HCT116 (cell line): Measurements from ENCODE around the gene PTPRJ. TPM values are rescaled to one million over a fixed set of nuclear protein-coding genes. Genes with fewer than 3 reads are reported as not detected.

Experiments
- ATAC-seq: fragments of 200-7000 bp; cut with Tn5 transposase; 2 replicates; pipeline ENCODE4 v1.9.1; 2020; ENCODE audit warnings: mild to moderate bottlenecking, moderate library complexity
- BruUV-seq: library from RNA; stranded (reverse); fragments of 400-500 nt; replicated peaks from 2 replicates; lab custom pipeline; 2021; lab: Mats Ljungman, UMichigan
- CTCF ChIA-PET: fragments of 300-600 bp; sonication (Branson Sonifier 250); formaldehyde crosslinking; loops from one replicate; lab custom pipeline; 2021; ENCODE audit warnings: antibody characterized with exemption; lab: Charles Lee
- POLR2A ChIA-PET: fragments of 300-600, 350-600 bp; sonication (Branson Sonifier 250); formaldehyde crosslinking; loops from one replicate; lab custom pipeline; 2021; ENCODE audit warnings: antibody characterized with exemption; lab: Charles Lee
- RAD21 ChIA-PET, 2 experiments: fragments of 300-600 bp; sonication (Branson Sonifier 250); formaldehyde crosslinking; loops; one replicate each; lab custom pipeline; 2023; ENCODE audit warnings: low total read pairs in 2 of 2; ENCODE audit not compliant: uncharacterized antibody in 2 of 2, unreplicated experiment in 2 of 2, low non-redundant PET in 1 of 2; lab: Charles Lee
- DNase-seq: peaks from one replicate; pipeline ENCODE4 v3.0.0-alpha.2; 2010; ENCODE audit warnings: low read depth, low spot score
- H2AFZ ChIP-seq: fragments of 200-600 bp; shearing (Covaris generic), sonication (generic); 2 replicates; pipeline ENCODE4 v1.6.1; 2017; ENCODE audit warnings: low read depth, mixed run types, mixed read lengths, antibody characterized with exemption, low read length; ENCODE audit not compliant: poor library complexity, severe bottlenecking
- H3K27ac ChIP-seq: 2 replicates; pipeline ENCODE4 v1.5.1; 2012; ENCODE audit warnings: low read depth, low read length
- H3K27me3 ChIP-seq: fragments of 200-600 bp; sonication (generic); 2 replicates; pipeline ENCODE4 v1.6.1; 2016; ENCODE audit warnings: mixed run types, low read length, mixed read lengths; ENCODE audit not compliant: insufficient read depth
- H3K36me3 ChIP-seq, 2 experiments: fragments of 200-500 bp in 1 of 2; fragments of 200-600 bp in 1 of 2; sonication (Bioruptor generic) in 1 of 2; sonication (generic) in 1 of 2; 2 replicates each; pipeline versions ENCODE4 v1.5.1 to v1.6.1; 2014 to 2016; ENCODE audit warnings: low read length in 2 of 2, inconsistent platforms in 1 of 2, mixed read lengths in 1 of 2, mixed run types in 1 of 2; ENCODE audit not compliant: insufficient read depth in 2 of 2, control insufficient read depth in 1 of 2
- H3K4me1 ChIP-seq, 2 experiments: fragments of 200-600 bp in 1 of 2; sonication (generic) in 1 of 2; 2 replicates each; pipeline versions ENCODE4 v1.5.1 to v1.6.1; 2012 to 2017; ENCODE audit warnings: low read length in 2 of 2, inconsistent platforms in 1 of 2, mild to moderate bottlenecking in 1 of 2, mixed read lengths in 1 of 2, mixed run types in 1 of 2, moderate library complexity in 1 of 2; ENCODE audit not compliant: insufficient read depth in 2 of 2, control insufficient read depth in 1 of 2
- H3K4me2 ChIP-seq: fragments of 200-600 bp; sonication (generic); 2 replicates; pipeline ENCODE4 v1.6.1; 2017; ENCODE audit warnings: mixed run types, low read length, mixed read lengths
- H3K4me3 ChIP-seq, 2 experiments: fragments of 200-600 bp in 1 of 2; sonication (generic) in 1 of 2; replicated peaks in 1 of 2; 2 replicates each; pipeline ENCODE4 v1.5.1; 2011 to 2016; ENCODE audit warnings: low read length in 2 of 2, control low read depth in 1 of 2, low read depth in 1 of 2, mild to moderate bottlenecking in 1 of 2, mixed read lengths in 1 of 2, mixed run types in 1 of 2
- H3K79me2 ChIP-seq: fragments of 200-600 bp; sonication (generic); 2 replicates; pipeline ENCODE4 v1.6.1; 2017; ENCODE audit warnings: mild to moderate bottlenecking, mixed run types, low read length, moderate library complexity, mixed read lengths; ENCODE audit not compliant: insufficient read depth
- H3K9ac ChIP-seq: fragments of 200-600 bp; sonication (generic); 2 replicates; pipeline ENCODE4 v1.6.1; 2016; ENCODE audit warnings: low read length, mixed read lengths
- H3K9me2 ChIP-seq: fragments of 200-600 bp; sonication (generic), shearing (Covaris generic); 2 replicates; pipeline ENCODE4 v1.6.1; 2017; ENCODE audit warnings: mixed run types, mild to moderate bottlenecking, moderate library complexity; ENCODE audit not compliant: insufficient read depth
- H3K9me3 ChIP-seq, 2 experiments: fragments of 200-500 bp in 1 of 2; fragments of 200-600 bp in 1 of 2; sonication (Bioruptor generic) in 1 of 2; sonication (generic) in 1 of 2; 2 replicates each; pipeline ENCODE4 v1.6.1; 2014 to 2017; ENCODE audit warnings: low read length in 2 of 2, mixed read lengths in 2 of 2, inconsistent platforms in 1 of 2, low read depth in 1 of 2, mild to moderate bottlenecking in 1 of 2, mixed run types in 1 of 2, moderate library complexity in 1 of 2; ENCODE audit not compliant: control insufficient read depth in 1 of 2, insufficient read depth in 1 of 2
- H4K20me1 ChIP-seq: fragments of 200-600 bp; sonication (generic), shearing (Covaris generic); 2 replicates; pipeline ENCODE4 v1.6.1; 2017; ENCODE audit warnings: mixed run types, mild to moderate bottlenecking, moderate library complexity; ENCODE audit not compliant: insufficient read depth
- EGR1 ChIP-seq: IDR thresholded peaks from 2 replicates; pipeline ENCODE4 v1.6.1; 2012; ENCODE audit warnings: low read depth
- ELF1 ChIP-seq: IDR thresholded peaks from 2 replicates; pipeline ENCODE4 v1.6.1; 2012; ENCODE audit warnings: low read depth, borderline replicate concordance
- EZH2 ChIP-seq: fragments of 200-600 bp; sonication (generic); IDR thresholded peaks from 2 replicates; pipeline ENCODE4 v1.6.1; 2017; ENCODE audit warnings: antibody characterized with exemption, mixed run types
- POLR2AphosphoS5 ChIP-seq: IDR thresholded peaks from 2 replicates; pipeline ENCODE4 v1.6.1; 2011; ENCODE audit warnings: mild to moderate bottlenecking, low read depth, low read length, moderate library complexity
- SIN3A ChIP-seq: IDR thresholded peaks from 2 replicates; pipeline ENCODE4 v1.6.1; 2012; ENCODE audit warnings: low read depth
- SP1 ChIP-seq: IDR thresholded peaks from 2 replicates; pipeline ENCODE4 v1.6.1; 2012; ENCODE audit warnings: low read depth
- SRF ChIP-seq: IDR thresholded peaks from 2 replicates; pipeline ENCODE4 v1.6.1; 2012; ENCODE audit warnings: low read depth
- ZFX ChIP-seq: fragments of 450-650 bp; IDR thresholded peaks from 2 replicates; pipeline ENCODE4 v1.6.1; 2017
- intact Hi-C: fragments of 100-400 bp; cut with micrococcal nuclease; formaldehyde crosslinking; loops from 2 replicates; pipeline ENCODE4 v1.10.0; 2022
- total RNA-seq: library from RNA; stranded (reverse); gene quantifications from one replicate; pipeline ENCODE4 v1.2.1, GENCODE V29; 2021; ENCODE audit not compliant: unreplicated experiment
- TF ChIP-seq, protein P1 (sequence below): IDR thresholded peaks from 2 replicates; pipeline ENCODE4 v1.6.1; 2012
- TF ChIP-seq, protein P2 (sequence below): IDR thresholded peaks from 2 replicates; pipeline ENCODE4 v1.6.1; 2011; ENCODE audit warnings: mild to moderate bottlenecking, low read length, moderate library complexity; ENCODE audit not compliant: insufficient replicate concordance; ENCODE audit errors: extremely low read depth
- TF ChIP-seq, protein P3 (sequence below): IDR thresholded peaks from 2 replicates; pipeline ENCODE4 v1.6.1; 2012; ENCODE audit warnings: low read depth
- TF ChIP-seq, protein P4 (sequence below), 3 experiments: fragments of 200-600 bp in 1 of 3; sonication (generic) in 1 of 3; IDR thresholded peaks in 2 of 3; conservative IDR thresholded peaks in 1 of 3; 2 replicates each; pipeline ENCODE4 v1.5.1; 2012 to 2017; ENCODE audit warnings: low read depth in 2 of 3, low read length in 2 of 3, antibody characterized with exemption in 1 of 3, borderline replicate concordance in 1 of 3, control low read depth in 1 of 3, mild to moderate bottlenecking in 1 of 3, mixed read lengths in 1 of 3, mixed run types in 1 of 3, moderate library complexity in 1 of 3; ENCODE audit not compliant: insufficient read depth in 1 of 3

PTPRJ gene
- total RNA-seq, 1 experiment from 2014 or later, result 19.1 TPM

DNA sequence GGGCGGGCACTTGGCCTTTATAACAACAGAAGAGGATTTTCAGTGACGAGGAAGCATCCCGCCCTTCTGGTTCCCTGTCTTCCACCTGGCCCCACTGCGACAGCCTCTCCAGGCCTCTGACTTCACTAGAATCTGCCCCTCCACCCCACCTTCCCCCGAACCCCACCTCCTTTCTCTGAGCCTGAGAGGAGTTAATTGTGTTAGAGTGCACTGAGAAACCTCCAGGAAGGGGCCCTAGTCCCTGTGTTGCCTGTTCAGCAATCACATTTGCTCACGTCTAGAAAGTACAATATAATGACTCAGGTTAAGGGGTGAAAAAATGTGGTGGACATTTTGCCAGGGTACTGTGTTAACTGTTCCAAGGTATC is 38.8 kb downstream of the PTPRJ start:
- H3K9me3 ChIP-seq, result no peaks in the 10 kb centered on the region
- H3K9me2 ChIP-seq, result no peaks in the 10 kb centered on the region
- no peak overlapping the region for H3K9ac ChIP-seq
- intact Hi-C loops, result no loop called here
- H3K79me2 ChIP-seq, result peaks cover 15% of the 10 kb centered on the region
- POLR2A ChIA-PET, result no interaction called here
- H3K27me3 ChIP-seq, result no peaks in the 10 kb centered on the region
- H3K4me3 ChIP-seq, result no peak overlapping the region
- no peak overlapping the region for H3K4me2 ChIP-seq
- TF ChIP-seq SRF, result no peak
- no peak for TF ChIP-seq SIN3A
- TF ChIP-seq ZFX, result no peak
- no peak for TF ChIP-seq EZH2
- TF ChIP-seq SP1, result no peak
- TF ChIP-seq EGR1, result no peak
- TF ChIP-seq, all 23 proteins: peak for 0
- Histone ChIP-seq H2AFZ (no peak overlapping the region), H3K4me1 (peaks cover 3 to 6% of the 10 kb centered on the region in 2 experiments; a peak in 2 of 4 replicates), H3K27ac (no peak overlapping the region), H4K20me1 (no peaks in the 10 kb centered on the region; the same call in 1 of the 2 replicates), H3K36me3 (no peaks in the 10 kb centered on the region)
- ChIA-PET CTCF (no interaction called here), RAD21 (no interaction called here)
- no TSS peak for BruUV-seq
- DNase-seq (no peak), ATAC-seq (no peak)

DNA sequence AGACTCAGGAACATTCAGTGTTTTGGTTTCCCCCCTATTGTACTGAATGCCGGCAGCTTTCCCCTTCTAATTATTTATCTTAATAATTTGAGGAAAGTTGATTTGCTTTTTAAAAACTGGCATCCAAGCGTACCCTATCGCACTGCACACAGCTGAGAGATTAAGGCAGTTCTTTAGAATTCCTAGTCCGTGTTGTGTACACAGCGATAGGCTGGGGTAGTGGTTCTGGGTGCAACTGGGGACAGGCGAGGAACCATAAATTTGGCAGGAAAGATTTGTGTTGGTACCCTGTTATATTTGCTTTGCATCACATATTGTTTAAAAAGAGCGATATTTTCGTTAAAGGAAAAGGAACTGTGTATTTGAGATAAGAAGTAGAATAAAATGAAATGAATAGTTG is 39.2 kb downstream of the PTPRJ start:
- POLR2A ChIA-PET, result no interaction called here
- H4K20me1 ChIP-seq, result no peaks in the 10 kb centered on the region; the same call in 1 of the 2 replicates
- H3K4me1 ChIP-seq, result peaks cover 3 to 6% of the 10 kb centered on the region in 2 experiments; a peak in 2 of 4 replicates
- peaks cover 15% of the 10 kb centered on the region for H3K79me2 ChIP-seq
- no peak overlapping the region for H3K4me2 ChIP-seq
- H2AFZ ChIP-seq, result no peak overlapping the region
- H3K9me2 ChIP-seq, result no peaks in the 10 kb centered on the region
- intact Hi-C loops, result no loop called here
- BruUV-seq, result no TSS peak
- RAD21 ChIA-PET, result no interaction called here
- no peak overlapping the region for H3K4me3 ChIP-seq
- no peaks in the 10 kb centered on the region for H3K36me3 ChIP-seq
- ATAC-seq, result no peak
- no peak overlapping the region for H3K27ac ChIP-seq
- H3K9ac ChIP-seq, result no peak overlapping the region
- CTCF ChIA-PET, result no interaction called here
- H3K9me3 ChIP-seq, result no peaks in the 10 kb centered on the region
- no peaks in the 10 kb centered on the region for H3K27me3 ChIP-seq
- no peak for DNase-seq
- TF ChIP-seq, protein P1, sequence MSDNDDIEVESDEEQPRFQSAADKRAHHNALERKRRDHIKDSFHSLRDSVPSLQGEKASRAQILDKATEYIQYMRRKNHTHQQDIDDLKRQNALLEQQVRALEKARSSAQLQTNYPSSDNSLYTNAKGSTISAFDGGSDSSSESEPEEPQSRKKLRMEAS, result no peak
- TF ChIP-seq, protein P2, sequence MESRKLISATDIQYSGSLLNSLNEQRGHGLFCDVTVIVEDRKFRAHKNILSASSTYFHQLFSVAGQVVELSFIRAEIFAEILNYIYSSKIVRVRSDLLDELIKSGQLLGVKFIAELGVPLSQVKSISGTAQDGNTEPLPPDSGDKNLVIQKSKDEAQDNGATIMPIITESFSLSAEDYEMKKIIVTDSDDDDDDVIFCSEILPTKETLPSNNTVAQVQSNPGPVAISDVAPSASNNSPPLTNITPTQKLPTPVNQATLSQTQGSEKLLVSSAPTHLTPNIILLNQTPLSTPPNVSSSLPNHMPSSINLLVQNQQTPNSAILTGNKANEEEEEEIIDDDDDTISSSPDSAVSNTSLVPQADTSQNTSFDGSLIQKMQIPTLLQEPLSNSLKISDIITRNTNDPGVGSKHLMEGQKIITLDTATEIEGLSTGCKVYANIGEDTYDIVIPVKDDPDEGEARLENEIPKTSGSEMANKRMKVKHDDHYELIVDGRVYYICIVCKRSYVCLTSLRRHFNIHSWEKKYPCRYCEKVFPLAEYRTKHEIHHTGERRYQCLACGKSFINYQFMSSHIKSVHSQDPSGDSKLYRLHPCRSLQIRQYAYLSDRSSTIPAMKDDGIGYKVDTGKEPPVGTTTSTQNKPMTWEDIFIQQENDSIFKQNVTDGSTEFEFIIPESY, result no peak
- TF ChIP-seq, protein P3, sequence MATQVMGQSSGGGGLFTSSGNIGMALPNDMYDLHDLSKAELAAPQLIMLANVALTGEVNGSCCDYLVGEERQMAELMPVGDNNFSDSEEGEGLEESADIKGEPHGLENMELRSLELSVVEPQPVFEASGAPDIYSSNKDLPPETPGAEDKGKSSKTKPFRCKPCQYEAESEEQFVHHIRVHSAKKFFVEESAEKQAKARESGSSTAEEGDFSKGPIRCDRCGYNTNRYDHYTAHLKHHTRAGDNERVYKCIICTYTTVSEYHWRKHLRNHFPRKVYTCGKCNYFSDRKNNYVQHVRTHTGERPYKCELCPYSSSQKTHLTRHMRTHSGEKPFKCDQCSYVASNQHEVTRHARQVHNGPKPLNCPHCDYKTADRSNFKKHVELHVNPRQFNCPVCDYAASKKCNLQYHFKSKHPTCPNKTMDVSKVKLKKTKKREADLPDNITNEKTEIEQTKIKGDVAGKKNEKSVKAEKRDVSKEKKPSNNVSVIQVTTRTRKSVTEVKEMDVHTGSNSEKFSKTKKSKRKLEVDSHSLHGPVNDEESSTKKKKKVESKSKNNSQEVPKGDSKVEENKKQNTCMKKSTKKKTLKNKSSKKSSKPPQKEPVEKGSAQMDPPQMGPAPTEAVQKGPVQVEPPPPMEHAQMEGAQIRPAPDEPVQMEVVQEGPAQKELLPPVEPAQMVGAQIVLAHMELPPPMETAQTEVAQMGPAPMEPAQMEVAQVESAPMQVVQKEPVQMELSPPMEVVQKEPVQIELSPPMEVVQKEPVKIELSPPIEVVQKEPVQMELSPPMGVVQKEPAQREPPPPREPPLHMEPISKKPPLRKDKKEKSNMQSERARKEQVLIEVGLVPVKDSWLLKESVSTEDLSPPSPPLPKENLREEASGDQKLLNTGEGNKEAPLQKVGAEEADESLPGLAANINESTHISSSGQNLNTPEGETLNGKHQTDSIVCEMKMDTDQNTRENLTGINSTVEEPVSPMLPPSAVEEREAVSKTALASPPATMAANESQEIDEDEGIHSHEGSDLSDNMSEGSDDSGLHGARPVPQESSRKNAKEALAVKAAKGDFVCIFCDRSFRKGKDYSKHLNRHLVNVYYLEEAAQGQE, result no peak
- TF ChIP-seq SP1 (no peak), ELF1 (no peak), POLR2AphosphoS5 (no peak), SIN3A (no peak), EZH2 (no peak), EGR1 (no peak)
- TF ChIP-seq, protein P4, sequence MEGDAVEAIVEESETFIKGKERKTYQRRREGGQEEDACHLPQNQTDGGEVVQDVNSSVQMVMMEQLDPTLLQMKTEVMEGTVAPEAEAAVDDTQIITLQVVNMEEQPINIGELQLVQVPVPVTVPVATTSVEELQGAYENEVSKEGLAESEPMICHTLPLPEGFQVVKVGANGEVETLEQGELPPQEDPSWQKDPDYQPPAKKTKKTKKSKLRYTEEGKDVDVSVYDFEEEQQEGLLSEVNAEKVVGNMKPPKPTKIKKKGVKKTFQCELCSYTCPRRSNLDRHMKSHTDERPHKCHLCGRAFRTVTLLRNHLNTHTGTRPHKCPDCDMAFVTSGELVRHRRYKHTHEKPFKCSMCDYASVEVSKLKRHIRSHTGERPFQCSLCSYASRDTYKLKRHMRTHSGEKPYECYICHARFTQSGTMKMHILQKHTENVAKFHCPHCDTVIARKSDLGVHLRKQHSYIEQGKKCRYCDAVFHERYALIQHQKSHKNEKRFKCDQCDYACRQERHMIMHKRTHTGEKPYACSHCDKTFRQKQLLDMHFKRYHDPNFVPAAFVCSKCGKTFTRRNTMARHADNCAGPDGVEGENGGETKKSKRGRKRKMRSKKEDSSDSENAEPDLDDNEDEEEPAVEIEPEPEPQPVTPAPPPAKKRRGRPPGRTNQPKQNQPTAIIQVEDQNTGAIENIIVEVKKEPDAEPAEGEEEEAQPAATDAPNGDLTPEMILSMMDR (IDR thresholded peaks at IDR 0.05 in 2 of 3, conservative IDR thresholded peaks at IDR 0.05 in 1 of 3; ENCODE audit: borderline replicate concordance in 1 of 3, insufficient read depth in 1 of 3, low read depth in 2 of 3, low read length in 2 of 3), result no peak
